HepG2 (cell line): ENCODE measurements around the gene GNAZ.

Experiments
- ELF1 ChIP-seq: sonication (generic); formaldehyde crosslinking; IDR thresholded peaks from 2 replicates; pipeline ENCODE4 v1.4.0; 2020; ENCODE audit warnings: missing genetic modification reagents
- POLR2AphosphoS5 ChIP-seq: IDR thresholded peaks from 2 replicates; pipeline ENCODE4 v1.6.1; 2012; ENCODE audit warnings: low read depth, low read length
- PRPF4 ChIP-seq: fragments of 200-400 bp; formaldehyde crosslinking; IDR thresholded peaks from 2 replicates; pipeline ENCODE4 v1.6.1; 2016; ENCODE audit warnings: low read length, low read depth; ENCODE audit not compliant: poor library complexity, severe bottlenecking
- SP1 ChIP-seq, 2 experiments: fragments of 450-650 bp in 1 of 2; sonication (generic) in 1 of 2; formaldehyde crosslinking in 1 of 2; IDR thresholded peaks; 2 replicates each; pipeline versions ENCODE4 v1.4.0 to v1.6.1; 2016 to 2020; ENCODE audit warnings: missing genetic modification reagents in 1 of 2
- SRF ChIP-seq: IDR thresholded peaks from 2 replicates; pipeline ENCODE4 v1.6.1; 2011; ENCODE audit warnings: mild to moderate bottlenecking, low read depth, low read length, moderate library complexity
- ZNF431 ChIP-seq: sonication (generic); formaldehyde crosslinking; IDR thresholded peaks from 2 replicates; pipeline ENCODE4 v1.9.0; 2022; ENCODE audit warnings: missing genetic modification reagents, low read depth, mild to moderate bottlenecking, borderline replicate concordance
- TF ChIP-seq, protein P1 (sequence below): sonication (generic); formaldehyde crosslinking; IDR thresholded peaks from 2 replicates; pipeline ENCODE4 v1.9.0; 2022; ENCODE audit warnings: missing genetic modification reagents, mild to moderate bottlenecking, borderline replicate concordance
- TF ChIP-seq, protein P2 (sequence below): sonication (generic); formaldehyde crosslinking; IDR thresholded peaks from 2 replicates; pipeline ENCODE4 v1.8.0; 2022; ENCODE audit warnings: mild to moderate bottlenecking, missing genetic modification reagents, moderate library complexity
- TF ChIP-seq, protein P3 (sequence below): sonication (generic); formaldehyde crosslinking; conservative IDR thresholded peaks from 2 replicates; pipeline ENCODE4 v1.5.0; 2020; ENCODE audit warnings: missing genetic modification reagents

GRCh38 chr22:23068832-23069385, 1.4 kb upstream of the GNAZ start:
- TF ChIP-seq PRPF4 (no peak), ZNF431 (CRISPR knock-in tag) (no peak), POLR2AphosphoS5 (no peak), ELF1 (no peak), SP1 (IDR thresholded peaks at IDR 0.05) (no peak), SP1 (CRISPR knock-in tag; IDR thresholded peaks at IDR 0.05) (no peak), SRF (no peak)
- TF ChIP-seq, protein P1, sequence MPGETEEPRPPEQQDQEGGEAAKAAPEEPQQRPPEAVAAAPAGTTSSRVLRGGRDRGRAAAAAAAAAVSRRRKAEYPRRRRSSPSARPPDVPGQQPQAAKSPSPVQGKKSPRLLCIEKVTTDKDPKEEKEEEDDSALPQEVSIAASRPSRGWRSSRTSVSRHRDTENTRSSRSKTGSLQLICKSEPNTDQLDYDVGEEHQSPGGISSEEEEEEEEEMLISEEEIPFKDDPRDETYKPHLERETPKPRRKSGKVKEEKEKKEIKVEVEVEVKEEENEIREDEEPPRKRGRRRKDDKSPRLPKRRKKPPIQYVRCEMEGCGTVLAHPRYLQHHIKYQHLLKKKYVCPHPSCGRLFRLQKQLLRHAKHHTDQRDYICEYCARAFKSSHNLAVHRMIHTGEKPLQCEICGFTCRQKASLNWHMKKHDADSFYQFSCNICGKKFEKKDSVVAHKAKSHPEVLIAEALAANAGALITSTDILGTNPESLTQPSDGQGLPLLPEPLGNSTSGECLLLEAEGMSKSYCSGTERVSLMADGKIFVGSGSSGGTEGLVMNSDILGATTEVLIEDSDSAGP: no peak
- TF ChIP-seq, protein P2, sequence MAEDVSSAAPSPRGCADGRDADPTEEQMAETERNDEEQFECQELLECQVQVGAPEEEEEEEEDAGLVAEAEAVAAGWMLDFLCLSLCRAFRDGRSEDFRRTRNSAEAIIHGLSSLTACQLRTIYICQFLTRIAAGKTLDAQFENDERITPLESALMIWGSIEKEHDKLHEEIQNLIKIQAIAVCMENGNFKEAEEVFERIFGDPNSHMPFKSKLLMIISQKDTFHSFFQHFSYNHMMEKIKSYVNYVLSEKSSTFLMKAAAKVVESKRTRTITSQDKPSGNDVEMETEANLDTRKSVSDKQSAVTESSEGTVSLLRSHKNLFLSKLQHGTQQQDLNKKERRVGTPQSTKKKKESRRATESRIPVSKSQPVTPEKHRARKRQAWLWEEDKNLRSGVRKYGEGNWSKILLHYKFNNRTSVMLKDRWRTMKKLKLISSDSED (CRISPR knock-in tag): no peak
- TF ChIP-seq, protein P3, sequence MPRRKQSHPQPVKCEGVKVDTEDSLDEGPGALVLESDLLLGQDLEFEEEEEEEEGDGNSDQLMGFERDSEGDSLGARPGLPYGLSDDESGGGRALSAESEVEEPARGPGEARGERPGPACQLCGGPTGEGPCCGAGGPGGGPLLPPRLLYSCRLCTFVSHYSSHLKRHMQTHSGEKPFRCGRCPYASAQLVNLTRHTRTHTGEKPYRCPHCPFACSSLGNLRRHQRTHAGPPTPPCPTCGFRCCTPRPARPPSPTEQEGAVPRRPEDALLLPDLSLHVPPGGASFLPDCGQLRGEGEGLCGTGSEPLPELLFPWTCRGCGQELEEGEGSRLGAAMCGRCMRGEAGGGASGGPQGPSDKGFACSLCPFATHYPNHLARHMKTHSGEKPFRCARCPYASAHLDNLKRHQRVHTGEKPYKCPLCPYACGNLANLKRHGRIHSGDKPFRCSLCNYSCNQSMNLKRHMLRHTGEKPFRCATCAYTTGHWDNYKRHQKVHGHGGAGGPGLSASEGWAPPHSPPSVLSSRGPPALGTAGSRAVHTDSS (CRISPR knock-in tag): no peak
